AG10803 (cell line): ENCODE results near the gene MEIOSIN.

ENCODE experiments used
- DNase-seq: peaks from one replicate; pipeline ENCODE4 v3.0.0; 2010; ENCODE audit warnings: low read depth
- H3K4me3 ChIP-seq: 2 replicates; pipeline ENCODE4 v1.5.1; 2011; ENCODE audit warnings: mild to moderate bottlenecking, low read length, control low read depth
- CTCF ChIP-seq: conservative IDR thresholded peaks from 2 replicates; pipeline ENCODE4 v1.5.1; 2011; ENCODE audit warnings: mild to moderate bottlenecking, low read length, control low read depth, inconsistent platforms

Gene MEIOSIN

GRCh38 chr19:45729800-45730290, 3.4 kb upstream of the MEIOSIN start:
- no peak for DNase-seq
- peak overlapping the region; percentile 89 for H3K4me3 ChIP-seq
- TF ChIP-seq CTCF, result no peak

GRCh38 chr19:45730368-45731288, 2.6 kb upstream of the MEIOSIN start, which contains the start of gene FBXO46:
Gene FBXO46 (minus strand): TSS chr19:45730896. CDS start chr19:45713495, 17,401 bp downstream.
- peak; percentile 8; the same call in 1 of the 2 replicates for TF ChIP-seq CTCF
- DNase-seq, result peak; percentile 98
- H3K4me3 ChIP-seq, result peak within 1 kb of the TSS; percentile 89

GRCh38 chr19:45739498-45740439, 6.5 kb downstream of the MEIOSIN start:
- no peak overlapping the region for H3K4me3 ChIP-seq
- DNase-seq, result no peak
- no peak for TF ChIP-seq CTCF

GRCh38 chr19:45742969-45743368, 9.7 kb downstream of the MEIOSIN start:
- no peak for DNase-seq
- no peak overlapping the region for H3K4me3 ChIP-seq
- no peak for TF ChIP-seq CTCF

GRCh38 chr19:45745606-45746005, 12.4 kb downstream of the MEIOSIN start:
- no peak overlapping the region for H3K4me3 ChIP-seq
- no peak for DNase-seq
- no peak for TF ChIP-seq CTCF

- no peak overlapping the region for H3K4me3 ChIP-seq
- TF ChIP-seq CTCF, result no peak
- peak; percentile 23 for DNase-seq
These were observed 13.6 kb downstream of the MEIOSIN start for GRCh38 chr19:45746866-45747265.
